Choroid plexus epithelial cell (primary cell): Measurements from ENCODE around the gene GPHN.

Source experiments
- DNase-seq: peaks from one replicate; pipeline ENCODE4 v3.0.0-alpha.2; 2010; ENCODE audit warnings: low read depth
- H3K4me3 ChIP-seq: 2 replicates; pipeline ENCODE4 v1.5.1; 2011; ENCODE audit warnings: low read depth, mild to moderate bottlenecking, control low read depth, low read length, moderate library complexity
- CTCF ChIP-seq: conservative IDR thresholded peaks from 2 replicates; pipeline ENCODE4 v1.5.1; 2011; ENCODE audit warnings: low read depth, mild to moderate bottlenecking, control low read depth, inconsistent platforms, low read length, moderate library complexity

Gene GPHN

GRCh38 chr14:66975251-66975650 lies 467.3 kb downstream of the GPHN start:
- TF ChIP-seq CTCF = no peak
- DNase-seq = no peak
- H3K4me3 ChIP-seq = no peak overlapping the region

- no peak for TF ChIP-seq CTCF
- no peak for DNase-seq
- no peak overlapping the region for H3K4me3 ChIP-seq
Observed at GRCh38 chr14:66979101-66979974, 471.4 kb downstream of the GPHN start.

- no peak overlapping the region for H3K4me3 ChIP-seq
- TF ChIP-seq CTCF = no peak
- DNase-seq = no peak
Observed at GRCh38 chr14:66982247-66982646, 474.3 kb downstream of the GPHN start.

- no peak for DNase-seq
- H3K4me3 ChIP-seq = no peak overlapping the region
- no peak for TF ChIP-seq CTCF
Observed at GRCh38 chr14:66992776-66993175, 484.8 kb downstream of the GPHN start.

- TF ChIP-seq CTCF = no peak
- no peak for DNase-seq
- no peak overlapping the region for H3K4me3 ChIP-seq
Observed at GRCh38 chr14:66993512-66993911, 485.6 kb downstream of the GPHN start.

GRCh38 chr14:66998013-66998412 lies 490.1 kb downstream of the GPHN start:
- no peak overlapping the region for H3K4me3 ChIP-seq
- no peak for TF ChIP-seq CTCF
- DNase-seq = no peak

GRCh38 chr14:66999978-67000377 lies 492.0 kb downstream of the GPHN start:
- TF ChIP-seq CTCF = no peak
- H3K4me3 ChIP-seq = no peak overlapping the region
- no peak for DNase-seq
